ENCODE measurements around the gene TNFRSF19.

The TNFRSF19 gene

DNA sequence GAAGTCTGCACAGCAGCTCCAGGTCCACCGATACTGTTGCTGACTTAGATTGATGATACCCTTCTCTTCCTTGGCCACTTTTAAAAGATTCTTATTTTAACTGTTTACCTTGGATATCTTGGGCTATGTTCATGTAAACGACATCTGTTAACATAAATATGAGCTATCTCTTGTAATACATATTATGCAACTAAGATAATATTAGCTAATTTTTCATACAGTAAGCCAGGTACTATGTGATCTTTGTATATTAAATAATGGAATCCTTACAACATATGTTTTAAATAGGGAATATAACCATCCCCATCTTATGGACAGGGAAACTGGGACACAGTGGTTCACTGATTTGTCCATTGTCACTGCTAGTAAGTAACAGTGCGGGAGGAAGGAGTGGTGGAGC lies 37.9 kb downstream of the TNFRSF19 start:
- Histone ChIP-seq H3K27me3 (ENCODE audit: control insufficient read depth, insufficient read depth, low read length) (no peaks in the 10 kb centered on the region), H3K36me3 (ENCODE audit: control insufficient read depth, insufficient read depth, low read length) (no peaks in the 10 kb centered on the region), H3K9ac (ENCODE audit: low read length) (no peak overlapping the region), H3K9me3 (ENCODE audit: control insufficient read depth, insufficient read depth, low read depth, low read length) (no peaks in the 10 kb centered on the region), H3K4me3 (ENCODE audit: low read depth, low read length) (no peak overlapping the region), H3K27ac (ENCODE audit: low read depth, low read length) (no peak overlapping the region), H3K4me1 (ENCODE audit: control insufficient read depth, insufficient read depth, low read length) (peaks cover 17% of the 10 kb centered on the region)

DNA sequence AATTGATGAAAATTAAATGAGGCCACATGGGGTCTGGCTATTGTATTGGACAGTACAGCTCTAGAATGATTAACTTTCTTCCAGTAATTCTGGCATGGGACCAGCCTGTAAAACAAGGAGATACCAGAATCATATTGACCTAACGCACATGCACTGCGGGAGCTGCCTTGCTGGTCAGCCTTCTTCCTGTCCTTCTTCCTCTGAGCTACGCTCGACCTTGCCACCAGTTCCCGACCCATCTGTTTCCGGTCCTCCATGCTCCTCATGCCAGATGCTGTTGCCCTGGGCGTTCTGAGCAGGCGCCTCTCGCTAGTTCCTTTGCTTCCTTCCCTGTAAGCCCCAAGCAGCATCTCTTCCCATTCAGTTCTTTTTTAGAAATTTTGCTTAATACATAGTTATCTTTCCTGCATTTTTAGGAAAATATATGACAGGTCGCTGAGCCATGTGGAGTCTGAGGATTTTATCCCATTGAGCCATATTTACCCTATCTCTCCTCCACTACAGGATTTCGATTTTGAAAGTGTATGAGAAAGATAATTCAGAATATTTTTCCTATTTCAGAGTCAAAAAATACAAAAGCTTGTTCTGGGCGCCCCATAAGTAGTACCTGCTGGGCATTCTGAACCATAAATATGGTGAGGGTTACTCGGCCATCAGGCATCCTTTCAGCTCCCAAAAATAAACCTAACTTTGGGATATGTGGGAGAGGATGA lies 38.6 kb downstream of the TNFRSF19 start:
- H3K36me3 ChIP-seq (ENCODE audit: control insufficient read depth, insufficient read depth, low read length), result no peaks in the 10 kb centered on the region
- H3K27ac ChIP-seq (ENCODE audit: low read depth, low read length), result no peak overlapping the region
- no peaks in the 10 kb centered on the region for H3K9me3 ChIP-seq (ENCODE audit: control insufficient read depth, insufficient read depth, low read depth, low read length)
- no peak overlapping the region for H3K9ac ChIP-seq (ENCODE audit: low read length)
- no peak overlapping the region for H3K4me3 ChIP-seq (ENCODE audit: low read depth, low read length)
- H3K27me3 ChIP-seq (ENCODE audit: control insufficient read depth, insufficient read depth, low read length), result no peaks in the 10 kb centered on the region
- peaks cover 17% of the 10 kb centered on the region for H3K4me1 ChIP-seq (ENCODE audit: control insufficient read depth, insufficient read depth, low read length)

DNA sequence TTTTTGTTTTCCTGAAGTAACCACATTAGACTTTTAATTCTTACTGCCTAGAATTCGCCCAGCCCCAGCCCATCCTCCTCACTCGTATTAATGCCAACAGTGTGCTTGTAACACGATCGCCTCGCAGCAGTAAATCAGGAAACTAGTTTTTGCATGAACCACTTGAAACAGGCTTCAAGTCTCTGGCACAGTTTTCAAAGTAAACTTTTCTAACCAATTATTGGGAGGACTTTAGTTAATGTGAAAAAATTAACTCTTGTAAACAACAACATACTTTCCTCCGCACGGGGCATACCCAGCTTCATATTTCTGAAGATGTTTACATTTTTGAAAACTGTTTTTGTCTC lies 39.2 kb downstream of the TNFRSF19 start:
- no peak overlapping the region for H3K27ac ChIP-seq (ENCODE audit: low read depth, low read length)
- peaks cover 17% of the 10 kb centered on the region for H3K4me1 ChIP-seq (ENCODE audit: control insufficient read depth, insufficient read depth, low read length)
- H3K4me3 ChIP-seq (ENCODE audit: low read depth, low read length), result no peak overlapping the region
- no peaks in the 10 kb centered on the region for H3K27me3 ChIP-seq (ENCODE audit: control insufficient read depth, insufficient read depth, low read length)
- no peaks in the 10 kb centered on the region for H3K9me3 ChIP-seq (ENCODE audit: control insufficient read depth, insufficient read depth, low read depth, low read length)
- H3K9ac ChIP-seq (ENCODE audit: low read length), result no peak overlapping the region
- no peaks in the 10 kb centered on the region for H3K36me3 ChIP-seq (ENCODE audit: control insufficient read depth, insufficient read depth, low read length)

DNA sequence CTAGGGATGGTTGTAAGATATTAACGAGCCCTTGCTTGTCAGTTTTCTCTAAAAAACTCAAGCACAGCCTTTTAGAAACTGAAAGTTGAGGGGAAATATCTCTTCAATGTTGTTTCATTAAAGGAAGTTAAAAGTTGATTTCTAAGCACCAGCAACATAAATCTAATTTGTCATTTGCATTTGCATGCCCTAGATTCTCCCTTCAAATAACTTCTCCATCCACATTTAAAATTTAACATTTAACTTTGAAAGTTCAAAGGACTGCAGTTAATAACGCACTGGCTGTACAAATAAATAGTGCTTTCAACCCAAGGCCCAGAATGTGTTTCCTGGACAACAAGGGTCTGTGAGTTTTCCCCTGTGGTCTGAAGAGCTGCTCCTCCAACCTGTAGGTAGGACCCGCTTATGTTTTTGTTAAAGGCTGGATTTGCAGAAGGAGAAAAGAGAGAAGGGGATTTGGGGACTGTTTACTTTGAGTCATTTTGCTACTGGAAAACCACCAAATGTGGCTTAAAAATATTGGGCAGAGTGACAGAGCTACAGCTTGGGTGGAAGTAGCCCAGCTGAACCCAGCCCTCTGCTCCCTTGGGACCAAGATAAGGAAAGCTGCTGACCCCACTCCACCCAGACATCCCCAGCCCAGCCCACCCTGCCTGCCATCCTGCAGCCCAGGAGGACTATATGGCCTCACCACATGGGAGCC lies 39.8 kb downstream of the TNFRSF19 start:
- H3K36me3 ChIP-seq (ENCODE audit: control insufficient read depth, insufficient read depth, low read length), result no peaks in the 10 kb centered on the region
- H3K4me1 ChIP-seq (ENCODE audit: control insufficient read depth, insufficient read depth, low read length), result peaks cover 17% of the 10 kb centered on the region
- no peaks in the 10 kb centered on the region for H3K9me3 ChIP-seq (ENCODE audit: control insufficient read depth, insufficient read depth, low read depth, low read length)
- no peak overlapping the region for H3K4me3 ChIP-seq (ENCODE audit: low read depth, low read length)
- H3K27ac ChIP-seq (ENCODE audit: low read depth, low read length), result no peak overlapping the region
- H3K27me3 ChIP-seq (ENCODE audit: control insufficient read depth, insufficient read depth, low read length), result no peaks in the 10 kb centered on the region
- H3K9ac ChIP-seq (ENCODE audit: low read length), result no peak overlapping the region

DNA sequence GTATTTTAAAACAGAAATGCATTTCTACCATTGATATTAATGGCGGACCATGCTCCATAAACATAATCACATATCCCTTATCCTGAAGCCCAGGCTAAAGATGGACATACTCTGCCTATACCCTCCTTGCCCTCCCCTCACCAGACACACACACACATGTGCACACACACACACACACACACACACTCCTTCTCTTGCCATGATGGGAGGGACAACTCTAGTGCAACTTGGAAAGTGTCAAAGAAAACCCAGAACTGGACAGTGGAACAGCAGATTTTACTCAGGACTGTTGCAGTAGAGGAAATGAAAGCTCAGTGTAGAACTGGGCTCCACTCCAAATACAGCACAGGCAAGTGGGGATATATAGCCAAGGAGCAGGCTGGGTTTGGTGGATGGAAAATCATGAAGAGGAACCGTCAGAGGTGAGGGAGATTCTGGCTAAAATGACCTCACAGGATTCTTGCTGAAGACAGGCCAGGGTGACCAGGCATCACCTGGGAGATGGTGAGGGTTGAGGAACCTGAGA lies 40.8 kb downstream of the TNFRSF19 start:
- no peaks in the 10 kb centered on the region for H3K27me3 ChIP-seq (ENCODE audit: control insufficient read depth, insufficient read depth, low read length)
- no peak overlapping the region for H3K27ac ChIP-seq (ENCODE audit: low read depth, low read length)
- H3K9me3 ChIP-seq (ENCODE audit: control insufficient read depth, insufficient read depth, low read depth, low read length), result no peaks in the 10 kb centered on the region
- H3K4me1 ChIP-seq (ENCODE audit: control insufficient read depth, insufficient read depth, low read length), result peaks cover 17% of the 10 kb centered on the region
- H3K4me3 ChIP-seq (ENCODE audit: low read depth, low read length), result no peak overlapping the region
- H3K9ac ChIP-seq (ENCODE audit: low read length), result no peak overlapping the region
- H3K36me3 ChIP-seq (ENCODE audit: control insufficient read depth, insufficient read depth, low read length), result no peaks in the 10 kb centered on the region

DNA sequence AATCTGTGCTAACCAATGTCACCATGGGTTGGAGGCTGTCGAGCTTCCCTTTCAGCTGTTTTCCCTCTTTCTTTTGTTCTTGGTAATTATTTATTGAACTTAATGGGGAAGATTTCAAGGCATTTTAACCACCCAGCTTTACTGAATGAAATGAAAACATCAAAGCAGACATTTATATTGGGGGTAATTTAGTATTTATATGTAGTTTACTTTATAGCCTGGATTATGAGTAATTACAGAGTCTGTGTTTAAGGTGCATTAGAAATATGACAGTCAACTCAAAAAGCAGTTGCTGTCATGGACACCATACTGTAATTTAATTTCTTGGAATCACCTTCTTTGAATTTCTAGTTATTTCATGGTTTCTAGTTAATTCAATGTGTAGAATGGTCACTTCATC lies 42.0 kb downstream of the TNFRSF19 start:
- H3K27ac ChIP-seq (ENCODE audit: low read depth, low read length), result no peak overlapping the region
- H3K9me3 ChIP-seq (ENCODE audit: control insufficient read depth, insufficient read depth, low read depth, low read length), result no peaks in the 10 kb centered on the region
- no peak overlapping the region for H3K4me3 ChIP-seq (ENCODE audit: low read depth, low read length)
- no peaks in the 10 kb centered on the region for H3K36me3 ChIP-seq (ENCODE audit: control insufficient read depth, insufficient read depth, low read length)
- peaks cover 17% of the 10 kb centered on the region for H3K4me1 ChIP-seq (ENCODE audit: control insufficient read depth, insufficient read depth, low read length)
- no peaks in the 10 kb centered on the region for H3K27me3 ChIP-seq (ENCODE audit: control insufficient read depth, insufficient read depth, low read length)
- H3K9ac ChIP-seq (ENCODE audit: low read length), result no peak overlapping the region

DNA sequence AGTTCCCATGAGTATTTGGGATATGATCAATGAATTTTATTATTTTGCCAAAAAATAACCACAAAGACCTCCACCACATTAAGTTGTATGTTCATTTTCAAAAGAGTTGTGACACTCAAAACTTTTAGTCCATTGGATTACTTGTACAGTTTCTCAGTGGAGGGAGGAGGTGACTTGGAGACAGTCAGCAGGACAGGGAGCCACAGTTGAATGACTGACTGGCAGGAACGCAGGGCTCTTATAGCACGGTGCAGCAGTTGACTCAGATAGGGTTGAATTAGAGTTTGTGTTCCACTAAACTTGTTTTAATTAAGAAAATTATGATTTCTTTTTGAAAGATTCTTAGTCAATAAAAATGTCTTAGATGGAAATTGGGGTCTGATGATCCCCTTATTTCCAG lies 42.5 kb downstream of the TNFRSF19 start:
- Histone ChIP-seq H3K27me3 (ENCODE audit: control insufficient read depth, insufficient read depth, low read length) (no peaks in the 10 kb centered on the region), H3K9ac (ENCODE audit: low read length) (no peak overlapping the region), H3K4me1 (ENCODE audit: control insufficient read depth, insufficient read depth, low read length) (peaks cover 18% of the 10 kb centered on the region), H3K4me3 (ENCODE audit: low read depth, low read length) (no peak overlapping the region), H3K27ac (ENCODE audit: low read depth, low read length) (no peak overlapping the region), H3K36me3 (ENCODE audit: control insufficient read depth, insufficient read depth, low read length) (no peaks in the 10 kb centered on the region), H3K9me3 (ENCODE audit: control insufficient read depth, insufficient read depth, low read depth, low read length) (no peaks in the 10 kb centered on the region)

DNA sequence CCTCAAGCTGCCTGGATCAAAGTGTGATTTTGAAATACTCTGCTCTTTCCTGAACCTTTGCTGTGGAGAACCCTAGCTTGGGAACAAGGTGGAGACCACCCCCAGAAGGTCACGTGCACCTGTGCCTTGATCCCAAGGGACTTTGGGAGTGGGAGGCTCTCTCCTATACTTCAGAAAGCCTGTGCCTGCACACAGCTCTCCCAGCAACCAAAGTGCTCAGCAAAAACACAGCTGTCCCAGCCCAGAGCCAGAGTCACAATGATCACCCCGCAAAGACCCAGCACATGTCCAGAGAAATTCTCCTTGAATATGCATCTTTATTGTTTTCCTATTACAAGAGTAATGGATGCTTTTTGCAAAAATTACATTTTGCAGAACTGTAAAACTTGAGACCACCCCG lies 43.4 kb downstream of the TNFRSF19 start:
- H3K4me3 ChIP-seq (ENCODE audit: low read depth, low read length), result no peak overlapping the region
- H3K27me3 ChIP-seq (ENCODE audit: control insufficient read depth, insufficient read depth, low read length), result no peaks in the 10 kb centered on the region
- H3K36me3 ChIP-seq (ENCODE audit: control insufficient read depth, insufficient read depth, low read length), result no peaks in the 10 kb centered on the region
- no peak overlapping the region for H3K9ac ChIP-seq (ENCODE audit: low read length)
- H3K4me1 ChIP-seq (ENCODE audit: control insufficient read depth, insufficient read depth, low read length), result peaks cover 21% of the 10 kb centered on the region
- no peak overlapping the region for H3K27ac ChIP-seq (ENCODE audit: low read depth, low read length)
- no peaks in the 10 kb centered on the region for H3K9me3 ChIP-seq (ENCODE audit: control insufficient read depth, insufficient read depth, low read depth, low read length)

DNA sequence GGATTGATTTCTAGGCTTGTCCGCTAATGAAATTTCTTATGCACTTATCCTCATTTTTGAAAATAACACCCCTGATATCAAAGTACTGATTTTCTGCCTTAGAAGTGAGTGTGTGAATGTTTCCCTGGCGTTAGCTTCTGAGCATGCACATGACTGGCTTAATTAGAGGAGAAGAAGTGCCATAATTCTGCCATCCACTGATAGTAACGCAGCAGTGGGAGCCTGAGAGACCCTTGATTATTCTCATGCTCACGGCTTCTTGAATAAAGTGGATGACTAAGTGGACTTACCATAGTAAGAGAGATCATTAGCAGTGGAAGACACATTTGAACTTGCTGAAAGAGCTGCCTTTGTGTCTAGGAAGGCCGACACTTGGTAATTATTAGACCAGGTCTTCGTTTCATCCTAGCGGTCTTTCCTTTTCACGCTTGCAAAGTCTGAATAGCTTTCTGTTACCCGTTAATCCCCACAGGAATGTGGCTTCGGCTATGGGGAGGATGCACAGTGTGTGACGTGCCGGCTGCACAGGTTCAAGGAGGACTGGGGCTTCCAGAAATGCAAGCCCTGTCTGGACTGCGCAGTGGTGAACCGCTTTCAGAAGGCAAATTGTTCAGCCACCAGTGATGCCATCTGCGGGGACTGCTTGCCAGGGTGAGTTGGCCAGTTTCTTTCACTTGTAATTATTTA lies 45.3 kb downstream of the TNFRSF19 start:
- H3K9me3 ChIP-seq (ENCODE audit: control insufficient read depth, insufficient read depth, low read depth, low read length), result no peaks in the 10 kb centered on the region
- no peaks in the 10 kb centered on the region for H3K27me3 ChIP-seq (ENCODE audit: control insufficient read depth, insufficient read depth, low read length)
- H3K27ac ChIP-seq (ENCODE audit: low read depth, low read length), result no peak overlapping the region
- H3K4me3 ChIP-seq (ENCODE audit: low read depth, low read length), result no peak overlapping the region
- H3K9ac ChIP-seq (ENCODE audit: low read length), result no peak overlapping the region
- H3K36me3 ChIP-seq (ENCODE audit: control insufficient read depth, insufficient read depth, low read length), result no peaks in the 10 kb centered on the region
- peaks cover 5% of the 10 kb centered on the region; the same call in 1 of the 2 replicates for H3K4me1 ChIP-seq (ENCODE audit: control insufficient read depth, insufficient read depth, low read length)

DNA sequence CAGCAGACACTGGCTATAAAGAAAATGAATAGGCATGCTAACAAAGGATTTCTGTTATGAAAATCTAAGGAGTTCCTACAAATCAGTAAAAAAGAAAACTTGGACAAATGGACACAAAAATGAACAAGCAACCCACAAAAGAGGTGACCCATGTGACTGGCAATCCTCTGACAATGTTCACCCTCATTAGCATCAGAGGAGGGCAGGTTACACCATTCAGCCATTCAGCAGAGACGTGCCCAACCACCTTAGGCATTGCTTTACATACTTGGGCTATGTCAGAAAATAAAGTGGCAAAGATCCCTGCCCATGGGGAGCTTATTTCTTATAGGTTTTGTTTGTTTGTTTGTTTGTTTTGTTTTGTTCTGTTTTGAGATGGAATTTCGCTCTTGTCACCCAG lies 46.0 kb downstream of the TNFRSF19 start:
- no peaks in the 10 kb centered on the region for H3K9me3 ChIP-seq (ENCODE audit: control insufficient read depth, insufficient read depth, low read depth, low read length)
- H3K4me1 ChIP-seq (ENCODE audit: control insufficient read depth, insufficient read depth, low read length), result peaks cover 10% of the 10 kb centered on the region
- H3K36me3 ChIP-seq (ENCODE audit: control insufficient read depth, insufficient read depth, low read length), result no peaks in the 10 kb centered on the region
- no peak overlapping the region for H3K4me3 ChIP-seq (ENCODE audit: low read depth, low read length)
- no peak overlapping the region for H3K9ac ChIP-seq (ENCODE audit: low read length)
- no peaks in the 10 kb centered on the region for H3K27me3 ChIP-seq (ENCODE audit: control insufficient read depth, insufficient read depth, low read length)
- no peak overlapping the region for H3K27ac ChIP-seq (ENCODE audit: low read depth, low read length)

DNA sequence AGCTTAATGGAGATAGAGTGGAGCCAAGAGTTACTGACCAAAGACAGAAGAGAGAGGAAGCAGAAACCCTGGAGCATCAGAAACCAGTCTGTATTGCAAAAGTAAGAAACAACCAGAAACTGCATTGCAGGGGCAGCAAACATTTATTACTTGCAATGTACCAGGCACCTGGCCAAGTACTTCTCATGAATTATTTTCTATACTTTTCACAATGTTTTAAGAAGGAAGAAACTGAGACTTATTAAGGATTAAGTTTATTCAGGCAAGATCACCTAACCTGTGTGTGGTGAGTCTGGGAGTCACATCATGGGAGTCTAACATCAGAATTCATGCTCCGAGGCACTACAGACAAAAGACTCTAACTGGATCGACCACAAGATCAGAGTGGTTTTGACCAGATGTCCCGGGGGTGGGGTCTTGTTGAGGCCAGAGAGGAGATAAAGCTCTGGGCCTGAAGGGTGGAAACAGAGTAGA lies 47.4 kb downstream of the TNFRSF19 start:
- Histone ChIP-seq H3K9ac (ENCODE audit: low read length) (no peak overlapping the region), H3K4me1 (ENCODE audit: control insufficient read depth, insufficient read depth, low read length) (peaks cover 10% of the 10 kb centered on the region), H3K9me3 (ENCODE audit: control insufficient read depth, insufficient read depth, low read depth, low read length) (no peaks in the 10 kb centered on the region), H3K36me3 (ENCODE audit: control insufficient read depth, insufficient read depth, low read length) (no peaks in the 10 kb centered on the region), H3K27ac (ENCODE audit: low read depth, low read length) (peak overlapping the region; percentile 8; the same call in 1 of the 2 replicates), H3K27me3 (ENCODE audit: control insufficient read depth, insufficient read depth, low read length) (no peaks in the 10 kb centered on the region), H3K4me3 (ENCODE audit: low read depth, low read length) (no peak overlapping the region)
